ENCODE data around the gene C16orf74.

C16orf74 gene

DNA sequence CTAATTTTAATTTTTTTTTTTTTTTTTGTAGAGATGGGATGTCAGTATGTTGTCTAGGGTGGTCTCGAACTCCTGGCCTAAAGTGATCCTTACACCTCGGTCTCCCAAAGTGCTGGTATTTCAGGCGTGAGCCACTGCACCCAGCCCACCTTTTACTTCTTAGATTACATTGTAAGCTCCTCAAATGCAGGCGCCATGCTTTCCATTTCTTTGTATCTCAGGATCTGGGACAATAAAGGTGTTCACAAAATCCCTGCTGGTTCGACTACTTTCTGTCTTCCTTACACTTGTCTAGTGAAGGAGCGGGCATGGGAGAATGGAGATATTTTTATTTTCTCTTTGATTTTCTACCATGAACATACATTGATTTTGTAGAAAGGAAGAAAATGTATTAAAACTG, 23.2 kb upstream of the C16orf74 start:
- no peak for DNase-seq

DNA sequence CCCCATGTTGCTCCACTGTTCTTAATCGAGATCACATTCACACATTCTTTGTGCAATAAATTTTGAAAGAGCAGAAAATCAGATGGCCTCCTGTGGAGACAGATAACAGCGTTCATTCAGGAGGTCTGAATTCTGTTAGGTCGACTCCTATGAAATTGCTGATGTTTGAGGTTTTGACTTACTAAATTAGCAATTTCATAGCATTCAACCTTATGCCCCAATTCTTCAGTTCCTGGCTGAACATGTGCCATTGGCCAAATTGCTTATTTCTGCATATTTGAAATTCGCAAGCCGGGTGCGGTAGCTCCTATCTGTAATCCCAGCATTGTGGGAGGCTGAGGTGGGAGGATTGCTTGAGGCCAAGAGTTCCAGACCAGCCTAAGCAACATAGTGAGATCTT, 22.1 kb upstream of the C16orf74 start:
- no peak for DNase-seq

DNA sequence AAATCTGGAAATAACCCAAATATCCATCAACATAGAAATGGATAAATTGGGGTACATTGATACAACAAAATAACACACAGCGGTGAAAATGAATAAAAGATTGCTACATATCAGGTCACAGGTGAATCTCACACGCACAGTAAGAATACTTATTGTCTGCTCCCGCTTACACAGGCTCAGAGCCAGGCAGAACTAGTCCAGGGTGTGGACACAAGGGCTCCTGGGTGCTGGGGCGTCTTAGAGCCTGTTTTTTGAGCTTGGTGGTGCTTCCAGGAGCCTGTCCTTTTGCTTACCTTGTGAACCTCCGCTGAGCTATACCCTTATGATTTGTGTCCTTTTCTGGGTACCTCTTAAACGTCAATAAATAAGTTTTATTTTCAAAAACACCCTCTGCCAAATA, 19.8 kb upstream of the C16orf74 start:
- no peak for DNase-seq

DNA sequence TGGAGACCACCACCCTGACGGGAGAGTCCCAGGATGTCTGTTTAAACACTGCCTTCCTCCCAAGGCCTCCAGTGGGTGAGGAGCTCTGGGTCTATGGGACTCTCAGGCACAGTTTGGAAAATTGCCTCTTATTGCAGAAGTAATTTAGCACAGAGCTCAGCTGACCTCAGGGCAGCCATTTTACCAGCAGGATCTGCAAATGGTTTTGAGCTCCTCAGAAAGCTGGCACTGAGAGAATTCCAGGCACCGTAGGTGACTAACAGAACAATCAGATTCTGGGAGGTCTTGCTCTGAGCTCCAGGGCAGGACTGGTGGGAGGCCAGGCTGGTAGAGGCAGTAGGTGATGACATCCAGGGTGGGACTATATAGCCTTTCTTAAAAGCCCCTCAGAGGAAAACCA, 17.3 kb upstream of the C16orf74 start:
- DNase-seq = no peak

DNA sequence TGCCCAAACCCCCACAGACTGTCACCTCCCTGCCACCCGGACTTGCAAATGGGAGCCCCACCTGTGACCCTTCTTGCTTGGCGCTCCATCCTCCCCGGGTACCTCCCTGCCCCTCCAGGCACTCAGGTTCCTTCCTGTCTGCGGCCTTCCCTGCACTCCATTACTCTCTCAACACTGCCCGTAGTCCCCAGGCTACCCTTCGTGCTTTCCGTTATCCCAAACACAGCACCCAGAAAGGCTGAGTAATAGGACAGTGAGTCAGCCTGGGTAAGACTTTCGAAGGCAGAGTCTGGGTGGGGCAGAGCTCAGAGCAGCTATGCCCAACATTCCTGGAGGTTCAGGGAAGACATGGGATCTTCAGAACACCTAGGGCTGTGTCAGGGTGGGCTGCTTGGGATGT, 16.6 kb upstream of the C16orf74 start:
- DNase-seq = no peak

DNA sequence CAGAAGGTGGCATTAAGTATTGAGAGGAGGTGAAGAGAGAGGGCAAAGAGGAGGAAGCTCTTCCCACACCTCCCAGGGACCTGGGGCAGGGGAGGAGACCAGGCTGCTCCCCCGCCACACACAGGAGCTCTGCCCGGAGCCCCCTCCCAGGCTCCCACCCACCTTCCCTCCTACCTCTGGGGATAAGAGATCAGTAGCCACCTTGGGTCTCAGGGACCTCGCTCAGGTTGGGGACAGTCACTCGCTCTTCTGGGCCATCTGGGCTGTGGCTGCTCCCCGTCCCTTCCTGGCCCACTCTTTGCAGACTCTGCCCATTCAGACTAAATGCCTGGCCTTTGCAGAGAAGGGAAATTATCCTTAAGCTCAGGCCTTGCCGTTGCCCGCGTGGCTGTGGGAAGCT, 14.9 kb upstream of the C16orf74 start:
- no peak for DNase-seq

DNA sequence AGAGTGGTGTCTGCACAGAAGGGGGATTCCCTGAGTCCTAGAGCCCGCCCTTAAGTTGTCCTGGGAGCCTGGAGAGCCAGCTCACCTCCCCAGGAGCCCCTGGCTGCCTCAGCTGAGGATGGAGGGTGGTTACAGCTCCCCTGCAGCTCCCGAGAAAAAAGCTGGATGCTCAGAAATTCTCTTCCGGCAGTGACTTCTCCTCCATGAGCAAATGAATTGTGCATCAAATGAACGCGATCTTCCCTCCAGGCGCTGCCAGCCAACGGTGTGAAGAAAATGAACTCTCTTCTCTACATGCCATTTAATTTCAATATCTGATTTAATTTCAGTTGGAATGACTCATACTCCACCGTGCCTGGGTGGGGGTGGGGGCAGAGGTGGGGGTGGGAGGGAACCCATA, 14.3 kb upstream of the C16orf74 start:
- no peak for DNase-seq

DNA sequence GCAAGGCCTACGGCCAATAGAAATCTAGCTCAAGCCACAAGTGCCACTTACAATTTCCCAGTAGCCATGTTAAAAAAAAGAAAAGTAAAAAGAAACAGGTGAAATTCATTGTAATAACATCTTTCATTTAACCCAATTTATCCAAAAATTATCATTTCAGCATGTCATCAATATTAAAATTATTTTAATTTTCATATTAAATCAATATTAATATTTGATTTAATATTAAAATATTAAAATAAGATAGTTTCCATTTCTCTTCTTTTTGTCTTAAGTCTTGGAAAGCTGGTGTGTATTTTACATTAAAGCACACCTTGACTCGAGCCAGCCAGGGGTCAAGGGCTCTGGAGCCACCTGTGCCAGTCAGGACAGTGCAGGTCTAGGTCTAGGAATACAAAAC, 12.7 kb upstream of the C16orf74 start:
- DNase-seq = no peak

DNA sequence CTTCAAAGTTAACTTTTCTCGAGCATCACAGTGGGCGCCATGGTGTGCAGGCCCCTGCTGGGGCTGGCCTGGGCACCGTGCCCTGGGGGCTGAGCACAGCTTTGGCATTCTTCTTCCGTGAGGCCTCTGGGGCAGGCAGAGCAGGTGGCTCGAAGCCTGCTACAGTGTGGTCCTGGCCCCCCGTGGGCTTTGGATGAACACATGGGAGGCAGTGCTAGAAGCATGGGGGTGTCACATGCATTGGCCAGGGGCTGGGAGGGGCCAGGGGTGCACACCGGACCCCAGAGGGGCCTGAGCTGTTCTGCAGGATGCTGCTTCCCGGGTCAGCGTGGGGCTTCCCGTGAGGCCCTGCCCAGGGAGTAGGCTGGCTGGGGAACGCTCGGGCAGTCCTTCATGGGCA, 12.1 kb upstream of the C16orf74 start:
- no peak for DNase-seq

DNA sequence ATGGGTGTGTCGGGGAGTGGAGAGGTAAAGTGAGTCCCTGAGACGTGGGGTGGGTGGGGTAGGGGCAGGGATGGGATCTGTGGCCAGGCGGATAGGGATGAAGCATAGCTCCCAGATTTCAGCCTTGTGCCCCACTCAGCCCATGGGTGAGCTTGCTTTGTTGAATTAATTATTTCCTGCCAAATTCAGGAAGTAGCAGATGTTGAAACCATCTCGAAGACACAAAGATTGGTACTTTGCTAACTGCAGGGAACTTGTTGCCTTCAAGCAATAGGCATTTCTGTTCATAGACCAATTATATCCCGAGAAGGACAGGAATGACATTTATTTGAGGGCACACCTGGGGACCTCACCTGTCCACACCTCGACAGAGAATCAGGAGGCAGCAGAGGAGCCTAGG, 11.0 kb upstream of the C16orf74 start:
- DNase-seq = no peak

DNA sequence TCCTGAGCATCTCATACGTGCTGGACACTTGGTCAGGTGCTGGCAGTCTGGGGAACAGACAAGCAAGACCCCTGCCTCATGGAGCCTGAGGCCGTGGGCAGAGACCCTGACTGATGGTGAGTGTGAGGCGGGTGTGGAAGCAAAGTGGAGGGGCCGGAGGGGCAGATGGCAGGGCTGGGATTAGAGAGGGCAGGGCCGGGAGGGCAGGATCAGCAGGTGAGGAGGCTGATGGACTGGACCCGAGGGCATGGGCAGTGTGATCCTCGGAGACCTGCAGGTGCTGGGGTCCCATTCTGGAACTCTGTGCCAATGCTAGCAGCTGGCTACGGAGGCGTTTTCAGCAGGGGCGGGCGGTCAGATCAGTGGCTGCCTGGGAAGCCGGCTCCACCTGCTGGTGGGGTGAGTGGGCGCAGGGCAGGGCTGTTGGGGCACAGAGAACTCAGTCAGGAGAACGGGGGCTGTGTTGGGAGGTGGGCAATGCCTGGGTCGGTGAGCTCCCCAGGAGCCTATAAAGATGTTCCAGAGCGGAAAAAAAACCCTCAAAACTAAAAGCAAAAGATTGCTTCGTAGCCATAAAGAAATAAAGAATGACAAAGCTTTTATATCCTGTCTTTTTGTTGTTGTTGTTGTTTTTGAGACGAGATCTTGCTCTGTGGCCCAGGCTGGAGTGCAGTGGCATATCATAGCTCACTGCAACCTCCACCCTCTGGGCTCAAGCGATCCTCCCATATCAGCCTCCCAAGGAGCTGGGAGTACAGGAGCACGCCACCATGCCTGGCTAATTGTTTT, 8.9 kb upstream of the C16orf74 start:
- DNase-seq = no peak

DNA sequence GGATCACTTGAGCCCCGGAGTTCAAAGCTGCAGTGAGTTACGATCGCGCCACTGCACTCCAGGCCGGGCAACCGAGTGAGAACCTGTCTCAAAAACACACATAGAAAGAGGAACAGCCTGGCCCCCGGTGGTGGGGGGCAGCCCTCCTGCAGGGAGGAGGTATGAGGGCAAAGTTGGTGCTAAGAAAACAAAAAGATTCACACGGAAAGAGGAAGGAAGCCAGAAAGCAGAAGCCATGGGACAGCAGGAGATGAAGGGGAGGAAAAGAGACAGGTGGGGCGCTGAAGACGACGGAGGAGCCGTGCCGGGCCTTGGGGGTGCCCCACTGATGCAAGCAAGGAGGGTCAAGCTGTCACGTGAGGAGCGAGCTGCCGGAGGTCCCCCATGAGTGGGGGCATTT, 8.2 kb upstream of the C16orf74 start:
- DNase-seq = no peak

DNA sequence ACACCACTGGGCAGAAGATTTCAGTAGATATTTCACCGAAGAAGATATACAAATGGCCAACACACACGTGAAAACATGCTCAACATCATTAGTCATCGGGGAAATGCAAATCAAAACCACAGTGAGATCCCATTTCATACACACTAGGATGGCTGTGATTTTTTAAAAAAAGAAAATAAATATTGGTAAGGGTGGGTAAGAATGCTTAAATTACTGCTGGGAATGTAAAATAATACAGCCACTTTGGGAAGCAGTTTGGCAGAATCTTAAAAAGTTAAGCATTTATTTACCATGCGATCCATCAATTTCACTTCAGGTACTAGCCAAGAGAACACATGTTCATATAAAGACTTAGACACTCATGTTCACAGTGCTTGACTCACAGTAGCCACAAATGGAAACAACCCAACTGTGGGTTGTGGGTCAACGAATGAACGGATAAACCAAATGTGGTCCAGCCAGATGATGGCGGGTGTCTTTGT, 6.5 kb upstream of the C16orf74 start:
- no peak for DNase-seq

DNA sequence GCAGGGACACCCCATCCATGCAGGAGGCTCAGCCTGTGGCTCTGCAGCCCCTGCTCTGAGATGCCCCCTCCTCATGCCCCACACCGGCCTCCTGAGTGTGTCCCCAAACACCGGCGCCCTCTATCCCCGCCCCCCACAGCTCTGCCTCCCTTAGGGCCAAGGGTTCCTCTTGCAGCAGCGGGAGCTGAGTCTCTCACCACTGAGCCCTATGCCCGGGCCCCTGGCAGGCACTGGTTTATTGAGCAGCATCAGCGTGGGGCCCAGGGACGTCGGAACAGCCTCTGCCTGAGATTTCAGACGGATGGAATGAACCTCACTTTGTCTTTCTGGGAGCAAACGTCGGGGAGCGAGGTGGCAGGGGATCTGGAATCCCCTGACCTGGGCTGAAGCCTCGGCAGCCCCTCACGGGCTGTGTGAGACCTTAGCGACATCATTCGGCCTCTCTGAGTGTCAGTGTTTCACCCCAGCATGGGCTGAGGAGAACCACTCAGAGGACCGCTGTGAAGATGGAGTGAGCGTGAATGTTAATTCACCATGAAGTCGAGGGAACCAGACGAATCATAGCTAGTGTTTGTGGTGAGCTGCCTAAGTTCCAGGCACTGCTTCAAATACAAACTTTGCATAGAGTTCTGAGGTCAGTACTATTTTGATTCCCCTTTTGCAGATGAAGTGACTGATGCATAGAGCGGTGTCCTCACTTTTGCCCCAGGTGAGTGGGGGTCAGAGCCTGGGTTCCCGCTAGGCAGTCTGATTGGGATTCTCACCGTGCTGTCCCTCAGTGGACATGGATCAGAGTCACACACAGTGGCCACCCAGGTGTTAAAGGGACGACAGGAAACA, 5.3 kb upstream of the C16orf74 start:
- DNase-seq = no peak

DNA sequence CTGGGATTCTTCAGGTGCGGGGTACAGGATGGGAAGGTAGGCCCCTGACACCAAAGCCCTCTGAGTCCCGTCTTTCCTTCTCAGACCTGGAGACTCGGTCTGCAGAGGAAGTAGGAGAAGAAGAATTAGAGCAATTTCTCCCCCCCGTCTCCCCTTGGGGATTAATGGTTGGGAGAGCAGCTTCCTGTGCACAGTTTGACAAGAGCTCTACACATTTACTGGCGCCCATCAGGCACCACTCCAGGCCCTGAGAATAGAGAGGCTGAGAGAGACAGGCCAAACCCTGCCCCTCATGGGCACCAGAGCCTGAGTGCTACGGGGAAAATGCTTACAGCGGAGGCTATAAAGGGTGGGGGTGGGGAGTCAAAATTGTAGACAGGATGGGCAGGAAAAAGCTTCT, 3.5 kb upstream of the C16orf74 start:
- DNase-seq = no peak

DNA sequence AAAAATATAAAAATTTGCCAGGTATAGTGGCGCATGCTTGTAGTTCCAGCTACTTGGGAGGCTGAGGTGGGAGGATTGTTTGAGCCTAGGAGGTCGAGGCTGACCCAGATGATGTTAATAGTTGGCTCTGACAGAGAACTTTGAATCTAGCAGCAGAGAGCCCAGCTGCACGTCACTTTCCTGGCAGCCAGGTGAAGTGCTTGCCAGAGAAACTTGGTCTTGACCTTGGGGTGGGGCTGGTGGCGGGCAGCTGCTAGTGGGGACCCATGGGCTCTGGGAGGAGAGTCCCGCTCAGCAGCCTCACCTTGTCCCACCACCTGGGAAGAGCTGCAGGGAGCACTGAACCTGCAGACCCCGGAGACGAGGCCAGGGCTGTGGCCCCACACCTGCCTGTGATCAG, 3.1 kb upstream of the C16orf74 start:
- no peak for DNase-seq

DNA sequence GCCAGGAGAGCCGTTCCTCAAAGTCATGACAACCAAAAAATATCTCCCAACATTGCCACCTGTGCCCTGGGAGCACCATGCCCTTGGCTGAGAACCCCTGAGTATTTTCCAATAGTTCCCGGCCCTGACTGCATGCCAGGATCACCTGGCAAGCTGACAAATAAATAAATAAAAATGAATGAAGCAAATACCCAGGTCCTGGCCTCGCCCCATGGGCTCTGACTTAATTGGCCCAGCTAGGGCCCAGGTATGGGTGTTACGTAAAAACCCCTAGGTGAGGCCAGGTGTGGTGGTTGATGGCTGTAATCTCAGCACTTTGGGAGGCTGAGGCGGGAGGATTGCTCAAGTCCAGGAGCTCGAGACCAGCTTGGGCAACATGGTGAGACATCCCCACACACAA, 2.7 kb upstream of the C16orf74 start:
- DNase-seq = no peak

DNA sequence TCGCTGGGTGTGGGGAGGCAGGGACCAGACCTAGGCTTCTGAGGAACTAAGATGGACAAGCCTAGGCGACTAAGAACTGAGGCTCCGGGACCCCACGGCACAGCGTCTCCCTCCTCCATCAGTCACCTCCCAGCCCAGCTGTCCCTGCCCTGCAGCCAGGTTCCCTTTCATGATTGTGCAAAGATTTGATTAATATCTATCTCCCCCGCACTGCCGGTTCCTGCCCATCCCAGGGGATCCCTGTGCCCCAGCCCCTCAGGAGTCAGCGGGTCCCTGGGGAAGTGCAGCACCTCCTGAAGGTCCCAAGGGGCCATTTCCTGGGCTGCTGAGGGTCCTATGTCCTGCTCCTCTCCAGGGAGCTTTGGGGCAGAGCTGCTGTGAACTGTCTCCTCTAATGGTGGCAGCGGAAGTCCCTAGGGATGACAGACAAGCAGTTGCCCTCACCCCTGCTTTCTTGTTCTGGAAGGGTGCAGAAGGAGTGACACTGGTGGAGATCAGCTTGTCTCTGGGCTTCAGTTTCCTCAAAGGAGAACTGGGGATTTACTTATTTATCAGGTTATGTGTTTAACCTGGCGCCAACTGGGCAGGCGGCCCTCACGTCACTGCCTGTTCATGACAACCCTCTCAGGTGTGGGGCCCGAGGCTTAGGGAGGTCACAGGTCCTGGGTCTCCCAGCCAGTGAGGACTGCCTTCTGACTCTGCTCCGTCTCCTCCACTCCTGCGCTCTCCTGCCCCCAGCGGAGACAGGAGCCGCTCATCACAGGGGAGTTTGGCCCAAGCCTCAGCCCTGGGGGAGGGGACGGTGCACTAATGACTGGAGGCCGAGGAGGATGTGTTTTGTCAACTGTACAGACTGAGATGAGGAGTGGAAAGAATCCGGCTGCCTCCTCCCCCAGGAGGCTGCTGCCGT, 1.9 kb upstream of the C16orf74 start:
- DNase-seq = no peak

DNA sequence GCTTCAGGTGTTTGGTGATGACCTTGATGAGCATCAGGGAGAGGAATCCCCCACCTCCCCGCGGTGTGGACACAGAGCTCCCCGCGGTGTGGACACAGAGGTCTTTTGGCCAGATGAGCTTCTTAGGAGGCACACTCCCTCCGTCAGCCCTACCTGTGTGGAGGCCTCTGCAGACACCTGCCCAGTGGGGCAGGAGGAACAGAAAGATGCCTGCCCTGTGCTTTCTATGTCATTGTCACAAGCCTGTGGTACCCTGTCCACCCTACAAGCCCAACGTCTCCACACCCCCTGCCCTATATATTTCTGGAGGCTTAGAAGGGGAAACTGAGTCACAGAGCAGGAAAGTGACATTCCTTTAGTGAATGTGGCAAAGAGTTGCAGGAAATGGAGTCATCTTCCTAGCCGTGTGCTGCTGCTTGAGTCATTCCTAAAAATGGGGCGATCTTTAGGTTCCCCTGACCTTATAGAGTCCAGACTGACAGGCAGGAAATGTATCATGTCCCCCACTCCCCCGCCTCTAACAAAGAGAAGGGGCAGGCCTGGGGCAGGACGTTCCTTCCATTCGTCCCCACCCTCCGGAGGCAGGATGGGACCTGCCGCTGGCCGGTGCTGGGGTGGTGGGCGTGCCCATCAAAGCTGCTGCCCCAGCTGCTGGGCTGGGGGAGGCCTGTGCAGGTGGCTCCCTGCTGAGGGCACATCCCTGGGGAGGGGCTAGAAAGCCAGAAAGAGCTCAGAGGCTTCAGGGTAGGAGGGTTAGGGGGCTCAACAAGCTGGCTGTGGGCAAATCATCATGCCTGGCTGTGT, 1.0 kb upstream of the C16orf74 start:
- DNase-seq = no peak

DNA sequence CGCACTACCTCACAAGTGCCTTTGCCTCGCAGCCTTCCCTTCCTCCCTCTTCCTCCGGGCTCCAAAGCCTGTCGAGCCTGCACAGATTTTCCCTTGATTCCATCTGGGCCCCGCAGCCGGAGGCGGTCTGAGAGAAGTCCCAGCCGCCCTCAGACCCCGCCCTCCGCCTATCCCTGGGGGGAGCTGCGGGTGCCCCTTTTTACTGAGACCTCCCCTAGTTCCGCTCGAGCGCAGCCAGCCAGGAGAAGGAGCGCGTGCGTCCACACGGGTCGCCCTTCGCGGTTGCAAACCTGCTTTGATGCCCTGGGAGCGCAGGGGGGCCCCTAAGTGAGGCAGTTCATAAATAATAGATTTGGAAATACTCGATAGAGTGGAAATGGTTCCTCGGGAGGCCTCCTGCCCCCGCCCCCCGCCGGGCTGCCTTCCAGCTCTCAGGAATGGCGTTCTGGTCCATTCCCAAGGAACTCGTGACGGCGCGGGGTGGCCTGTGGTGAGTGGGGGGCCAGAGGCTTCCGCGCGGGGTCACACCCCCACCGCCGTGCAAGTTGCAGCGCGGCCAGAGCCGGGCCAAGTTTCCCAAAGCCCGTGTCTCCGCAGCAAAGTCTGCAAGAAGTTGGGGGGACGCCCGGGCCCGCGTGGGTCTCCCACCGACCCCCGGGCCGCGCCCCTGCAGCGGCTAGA, 610 bp downstream of the C16orf74 start:
- DNase-seq = no peak

DNA sequence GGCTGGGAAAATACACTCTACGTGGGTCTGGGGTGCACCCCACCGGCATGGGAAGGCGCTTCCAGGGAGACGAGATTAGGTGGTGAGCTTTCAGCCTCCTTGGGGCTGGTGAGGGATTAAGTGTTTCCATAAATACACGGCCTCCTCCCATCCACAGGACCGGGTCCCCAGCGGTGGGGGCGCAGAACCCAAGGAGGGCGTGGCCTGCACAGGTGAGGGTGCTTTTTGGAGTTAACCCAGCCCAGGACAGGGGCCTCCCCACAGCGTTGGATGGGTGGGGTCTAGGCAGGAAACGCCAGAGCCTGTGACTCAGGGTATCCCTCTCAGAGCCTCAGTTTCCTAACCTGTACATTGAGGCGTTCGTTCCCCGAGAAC, 1.1 kb downstream of the C16orf74 start:
- no peak for DNase-seq
